ENCODE data around the gene BCL3.
"Not testable (repeated sequence)": the region's sequence is repeated elsewhere in the genome, so short reads cannot be mapped to it uniquely, and the experiment has no call there.

BCL3 gene
- total RNA-seq = 8.2 to 15.2 reads per million in 2 donors

- DNase-seq = peak; percentile 82
Observed at GRCh38 chr19:44748426-44749254, at the start of gene BCL3. Gene BCL3 (plus strand): TSS chr19:44748708. CDS start chr19:44748791, 83 bp downstream.

DNA sequence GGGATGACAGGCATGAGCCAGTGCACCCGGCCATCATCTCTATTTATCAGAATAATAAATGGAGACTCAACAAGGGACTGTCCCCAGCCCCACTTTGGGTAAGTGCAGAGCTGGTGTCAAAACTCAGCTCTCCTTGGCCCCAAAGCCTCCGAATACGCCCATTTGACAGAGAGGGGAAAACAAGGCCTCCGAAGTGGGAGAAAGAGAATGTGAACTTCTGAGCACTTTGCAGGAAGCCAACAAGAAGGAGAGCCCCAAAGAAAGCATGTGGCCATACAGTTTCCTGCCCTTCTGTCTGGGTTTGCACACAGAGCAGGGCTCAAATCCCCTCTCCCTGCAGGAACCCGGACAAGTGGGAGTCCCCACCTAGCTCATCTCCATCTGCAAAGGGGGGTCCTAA lies 48.0 kb upstream of the BCL3 start:
- DNase-seq = no peak

- DNase-seq = no peak
Observed at GRCh38 chr19:44701228-44701627, 47.3 kb upstream of the BCL3 start.

DNA sequence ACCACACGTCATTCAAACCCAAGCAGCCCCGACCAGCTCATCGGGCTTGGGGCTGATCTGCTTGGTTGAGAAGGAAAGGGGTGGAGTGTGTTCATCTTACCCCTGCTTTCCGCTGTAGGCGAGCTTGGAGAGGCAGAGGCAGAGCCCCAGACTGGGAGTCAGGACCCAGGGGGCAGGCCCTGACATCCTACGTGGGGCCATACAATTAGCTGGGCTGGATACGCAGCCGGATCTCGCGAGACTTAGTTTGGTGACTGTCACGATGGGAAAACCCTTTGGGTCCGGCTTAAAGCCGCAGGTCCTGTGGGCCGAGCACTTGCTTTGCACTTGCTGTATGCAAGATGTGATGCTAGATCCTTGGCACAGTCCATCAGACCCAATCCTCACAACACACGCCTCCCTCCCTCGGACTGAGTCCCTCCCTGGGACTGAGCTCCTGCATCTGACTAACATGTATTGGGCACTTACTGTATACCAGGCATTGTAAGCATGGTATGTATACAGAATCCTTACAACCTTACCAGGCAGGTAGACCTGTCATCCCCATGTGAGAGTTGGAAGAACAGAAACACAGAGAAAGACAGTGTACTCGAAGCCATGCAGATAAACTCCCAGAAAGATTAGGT lies 45.8 kb upstream of the BCL3 start:
- no peak for DNase-seq

- no peak for DNase-seq
Observed at GRCh38 chr19:44703336-44704078, 45.0 kb upstream of the BCL3 start.

DNA sequence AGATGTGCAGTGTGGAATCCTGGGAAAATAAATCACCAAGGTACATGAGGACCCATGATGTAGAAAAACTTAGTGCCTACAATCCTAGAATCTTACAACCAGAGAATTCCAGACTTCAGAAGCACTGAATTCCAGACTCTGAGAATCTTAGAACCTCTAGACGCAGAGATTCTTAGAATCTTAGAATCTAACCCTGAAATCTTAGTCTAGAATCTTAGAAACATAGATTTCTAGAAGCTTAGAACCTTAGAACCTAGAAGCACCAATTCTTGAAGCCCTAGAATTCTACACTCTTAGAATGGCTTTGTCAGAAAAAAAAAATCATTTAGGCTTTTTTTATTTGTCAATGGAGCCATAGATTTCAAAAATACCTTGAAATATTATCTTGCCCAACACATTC lies 43.5 kb upstream of the BCL3 start:
- no peak for DNase-seq

DNA sequence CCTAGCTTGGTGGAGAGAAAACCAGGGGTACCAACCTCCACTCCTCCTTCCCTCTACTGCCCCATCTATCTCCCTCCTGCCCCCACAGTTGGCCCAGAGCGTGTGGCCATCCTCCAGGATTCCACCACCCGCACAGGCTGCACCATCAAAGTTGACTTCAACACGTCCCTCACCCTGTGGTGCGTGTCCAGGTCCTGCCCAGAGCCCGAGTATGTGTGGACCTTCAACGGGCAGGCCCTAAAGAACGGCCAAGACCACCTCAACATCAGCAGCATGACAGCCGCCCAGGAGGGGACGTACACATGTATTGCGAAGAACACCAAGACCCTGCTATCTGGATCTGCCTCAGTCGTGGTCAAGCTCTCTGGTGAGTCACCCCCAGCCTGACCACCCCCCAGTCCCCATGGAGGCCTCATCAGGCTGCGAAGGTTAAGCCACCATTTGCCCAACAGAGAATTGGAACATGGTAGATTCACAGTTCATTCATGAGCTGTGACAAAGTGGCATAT lies 43.0 kb upstream of the BCL3 start:
- no peak for DNase-seq

DNA sequence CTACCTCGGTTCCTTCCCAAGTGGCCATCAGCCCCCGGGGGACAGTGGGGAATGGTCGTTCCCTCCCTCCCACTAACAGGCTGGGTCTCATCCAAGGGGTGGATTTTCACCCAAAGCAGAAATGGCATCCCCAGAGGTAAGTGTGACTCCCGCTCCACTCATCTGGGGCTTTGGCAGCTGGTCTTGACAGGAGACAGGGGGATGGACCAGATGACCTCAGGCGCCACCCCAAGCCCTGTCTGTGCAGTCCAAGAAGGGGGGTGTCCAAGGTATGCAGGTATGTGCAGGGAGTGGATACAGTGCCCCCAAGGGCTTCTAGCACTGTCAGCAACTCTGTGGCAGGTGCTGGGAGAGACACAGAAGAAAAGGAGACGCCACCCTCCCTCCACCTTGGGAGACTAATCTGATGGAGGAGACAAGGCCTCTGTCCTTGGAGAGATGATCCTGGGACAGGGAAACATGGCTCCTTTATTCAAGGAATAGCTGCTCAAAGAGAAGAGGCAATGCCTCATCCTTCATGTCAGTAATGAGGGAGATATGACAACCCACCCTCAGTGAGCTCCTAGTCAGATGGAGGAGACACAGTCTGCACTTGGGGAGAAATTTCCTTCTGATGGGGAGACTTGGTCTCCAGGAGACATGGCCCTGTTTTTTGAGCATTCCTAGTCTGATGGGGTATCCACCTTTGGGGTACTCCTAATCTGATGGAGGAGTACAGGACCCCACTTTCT lies 41.8 kb upstream of the BCL3 start:
- DNase-seq = no peak

- DNase-seq = no peak
Observed at GRCh38 chr19:44707794-44708193, 40.7 kb upstream of the BCL3 start.

DNA sequence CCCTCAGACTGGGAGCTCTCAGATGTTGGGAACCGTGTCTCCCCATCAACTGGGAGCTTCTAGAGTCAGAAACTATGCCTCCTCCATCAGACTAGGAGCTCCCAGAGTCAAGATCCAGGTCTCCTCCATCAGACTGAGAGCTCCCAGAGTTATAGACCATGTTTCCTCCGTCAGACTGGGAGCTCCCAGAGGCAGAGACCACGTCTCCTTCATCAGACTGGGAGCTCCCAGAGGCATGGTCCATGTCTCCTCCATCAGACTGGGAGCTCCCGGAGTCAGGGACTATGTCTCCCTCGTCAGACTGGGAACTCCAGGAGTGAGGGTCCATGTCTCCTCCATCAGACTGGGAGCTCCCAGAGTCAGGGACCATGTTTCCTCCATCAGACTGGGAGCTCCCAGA lies 39.6 kb upstream of the BCL3 start:
- no peak for DNase-seq

DNA sequence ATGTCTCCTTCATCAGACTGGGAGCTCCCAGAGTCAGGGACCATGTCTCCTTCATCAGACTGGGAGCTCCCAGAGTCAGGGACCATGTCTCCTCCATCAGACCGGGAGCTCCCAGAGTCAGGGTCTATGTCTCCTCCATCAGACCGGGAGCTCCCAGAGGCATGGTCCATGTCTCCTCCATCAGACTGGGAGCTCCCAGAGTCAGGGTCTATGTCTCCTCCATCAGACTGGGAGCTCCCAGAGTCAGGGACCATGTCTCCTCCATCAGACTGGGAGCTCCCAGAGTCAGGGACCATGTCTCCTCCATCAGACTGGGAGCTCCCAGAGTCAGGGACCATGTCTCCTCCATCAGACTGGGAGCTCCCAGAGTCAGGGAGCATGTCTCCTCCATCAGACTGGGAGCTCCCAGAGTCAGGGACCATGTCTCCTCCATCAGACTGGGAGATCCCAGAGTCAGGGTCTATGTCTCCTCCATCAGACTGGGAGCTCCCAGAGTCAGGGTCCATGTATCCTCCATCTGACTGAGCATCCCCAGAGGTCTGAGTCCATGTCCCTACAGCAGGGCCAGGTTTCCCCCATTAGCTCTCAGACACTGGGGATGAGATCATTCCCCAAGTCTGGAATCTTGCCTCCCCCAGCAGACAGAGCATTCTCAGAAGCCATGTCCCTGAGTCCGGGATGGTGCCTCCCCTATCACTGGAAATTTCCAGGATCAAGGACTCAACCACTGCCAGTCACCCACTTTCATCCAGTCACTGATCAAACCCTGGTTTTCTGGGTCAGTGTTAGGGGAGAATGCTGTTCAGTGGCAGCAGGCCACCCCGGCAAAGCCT lies 38.9 kb upstream of the BCL3 start:
- DNase-seq = not testable (repeated sequence)

- no peak for DNase-seq
Observed at GRCh38 chr19:44710483-44710882, 38.0 kb upstream of the BCL3 start.

DNA sequence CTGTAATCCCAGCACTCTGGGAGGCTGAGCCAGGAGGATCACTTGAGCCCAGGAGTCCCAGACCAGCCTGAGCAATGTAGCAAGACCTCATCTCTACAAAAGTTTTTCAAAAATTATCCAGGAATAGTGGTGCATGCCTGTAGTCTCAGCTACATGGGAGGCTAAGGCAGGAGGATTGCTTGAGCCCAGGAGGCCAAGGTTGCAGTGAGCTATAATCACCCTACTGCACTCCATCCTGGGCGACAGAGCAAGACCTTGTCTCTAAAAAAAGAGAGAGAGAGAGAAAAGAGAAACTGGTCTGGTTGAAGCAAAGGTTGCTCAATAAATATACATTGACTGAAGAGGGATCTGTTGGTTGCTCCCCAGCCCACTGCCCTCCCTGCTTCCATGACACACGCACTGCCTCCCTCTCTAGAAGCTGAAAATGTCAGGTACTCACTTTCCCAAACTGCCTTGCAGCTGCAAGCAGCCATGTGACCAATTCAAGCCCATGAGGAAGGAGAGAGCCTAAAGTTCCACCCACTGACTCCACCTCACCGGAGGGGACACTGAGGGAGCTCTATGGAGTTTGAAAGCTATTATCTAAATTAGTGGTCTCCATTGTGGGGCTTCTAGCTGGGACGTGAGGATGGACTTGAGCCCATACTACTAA lies 35.5 kb upstream of the BCL3 start:
- no peak for DNase-seq

- no peak for DNase-seq
Observed at GRCh38 chr19:44714597-44715169, 33.8 kb upstream of the BCL3 start.

DNA sequence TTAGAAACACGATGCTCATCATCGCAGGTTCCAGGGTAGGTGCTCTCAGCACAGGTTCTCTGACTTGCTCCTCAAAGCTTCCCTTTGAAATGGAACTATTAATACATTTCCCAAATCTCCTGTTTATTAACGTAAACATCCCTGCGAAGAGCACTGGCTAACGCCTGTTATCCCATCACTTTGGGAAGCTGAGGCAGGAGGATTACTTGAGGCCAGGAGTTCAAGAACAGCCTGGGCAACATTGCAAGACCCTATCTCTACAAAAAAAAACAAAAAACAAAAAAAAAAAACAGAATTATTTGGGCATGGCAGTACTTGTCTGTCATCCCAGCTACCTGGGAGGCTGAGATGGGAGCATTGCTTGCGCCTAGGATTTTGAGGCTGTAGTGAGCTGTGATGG lies 30.9 kb upstream of the BCL3 start:
- no peak for DNase-seq

GRCh38 chr19:44718441-44719261 lies 29.9 kb upstream of the BCL3 start:
- no peak for DNase-seq

DNA sequence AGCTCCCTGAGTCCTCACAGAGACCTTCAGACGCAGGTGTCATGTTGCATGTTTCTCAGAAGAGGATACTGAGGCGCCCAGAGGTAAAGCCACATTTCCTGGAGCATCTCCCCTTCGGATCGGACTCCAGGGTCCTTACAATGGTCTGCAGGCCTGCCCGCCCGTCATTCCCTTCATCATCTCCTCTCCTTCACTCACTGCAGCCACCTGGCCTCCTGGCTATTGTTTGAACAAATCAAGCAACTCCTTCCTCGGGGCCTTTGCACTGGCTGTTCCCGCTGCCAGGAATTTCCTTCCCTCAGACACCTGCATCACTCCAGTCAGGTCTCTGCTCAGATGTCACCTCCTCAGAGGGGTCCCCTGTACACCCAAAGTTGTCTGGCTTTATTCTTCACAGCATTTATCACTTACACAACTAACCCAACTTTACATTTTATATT lies 29.2 kb upstream of the BCL3 start:
- DNase-seq = no peak

GRCh38 chr19:44720396-44720795 lies 28.1 kb upstream of the BCL3 start:
- not testable (repeated sequence) for DNase-seq

GRCh38 chr19:44720945-44721344 lies 27.6 kb upstream of the BCL3 start:
- DNase-seq = no peak

DNA sequence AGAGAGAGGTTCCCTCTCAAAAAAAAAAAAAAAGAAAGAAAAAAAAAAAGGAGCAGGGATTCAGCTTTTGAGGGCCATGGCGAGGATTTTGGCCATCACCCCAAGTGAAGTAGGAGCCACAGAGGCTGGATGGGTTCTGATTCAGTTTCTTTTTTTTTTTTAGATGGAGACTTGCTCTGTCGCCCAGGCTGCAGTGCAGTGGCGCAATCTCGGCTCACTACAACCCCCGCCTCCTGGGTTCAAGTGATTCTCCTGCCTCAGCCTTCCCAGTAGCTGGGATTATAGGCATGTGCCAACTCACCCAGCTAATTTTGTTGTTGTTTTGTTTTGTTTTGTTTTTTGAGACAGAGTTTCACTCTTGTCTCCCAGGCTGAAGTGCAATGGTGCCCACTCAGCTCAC lies 27.1 kb upstream of the BCL3 start:
- not testable (repeated sequence) for DNase-seq
